Measurements from ENCODE around the gene TMEM130.

Gene TMEM130

GRCh38 chr7:98902523-98902922, 32.7 kb upstream of the TMEM130 start:
- Histone ChIP-seq H3K4me2 (ENCODE audit: low read depth, low read length) (no peak overlapping the region), H3K36me3 (replicated peaks; ENCODE audit: insufficient read depth, low read length) (peaks cover 30% of the 10 kb centered on the region), H3K9ac (ENCODE audit: low read length) (no peak overlapping the region), H3K4me1 (ENCODE audit: low read length) (no peaks in the 10 kb centered on the region), H3K27ac (ENCODE audit: low read length) (no peak overlapping the region), H3K79me2 (ENCODE audit: low read length) (0 out of 2 replicates have a peak, but pooled peaks cover 8% of the 10 kb centered on the region), H3F3A (ENCODE audit: insufficient read depth, low read length) (no peaks in the 10 kb centered on the region), H3K9me3 (replicated peaks; ENCODE audit: insufficient read depth, low read length) (no peaks in the 10 kb centered on the region), H3K9me2 (replicated peaks; ENCODE audit: insufficient read depth, low read length) (no peaks in the 10 kb centered on the region), H2AFZ (ENCODE audit: low read length) (no peak overlapping the region), H3K27me3 (replicated peaks; ENCODE audit: insufficient read depth, low read length) (no peaks in the 10 kb centered on the region), H3K4me3 (ENCODE audit: low read length) (no peak overlapping the region), H4K20me1 (ENCODE audit: insufficient read depth, low read length) (no peaks in the 10 kb centered on the region)
- DNase-seq = no peak
- TF ChIP-seq EZH2phosphoT487 (IDR thresholded peaks at IDR 0.05; ENCODE audit: low read length) (no peak), EZH2 (optimal IDR thresholded peaks at IDR 0.05; ENCODE audit: low read depth, low read length) (no peak), CTCF (IDR thresholded peaks at IDR 0.05; ENCODE audit: low read length) (no peak)

GRCh38 chr7:98900815-98901214, 31.0 kb upstream of the TMEM130 start:
- no peak overlapping the region for H3K9ac ChIP-seq (ENCODE audit: low read length)

GRCh38 chr7:98899816-98900215, 30.0 kb upstream of the TMEM130 start:
- H4K20me1 ChIP-seq (ENCODE audit: insufficient read depth, low read length) = no peaks in the 10 kb centered on the region
- H3K4me3 ChIP-seq (ENCODE audit: low read length) = no peak overlapping the region
- no peaks in the 10 kb centered on the region for H3K9me3 ChIP-seq (replicated peaks; ENCODE audit: insufficient read depth, low read length)
- H3K36me3 ChIP-seq (replicated peaks; ENCODE audit: insufficient read depth, low read length) = peaks cover 29% of the 10 kb centered on the region
- H3K9me2 ChIP-seq (replicated peaks; ENCODE audit: insufficient read depth, low read length) = no peaks in the 10 kb centered on the region
- no peak overlapping the region for H3K27ac ChIP-seq (ENCODE audit: low read length)
- 0 out of 2 replicates have a peak, but pooled peaks cover 13% of the 10 kb centered on the region for H3K79me2 ChIP-seq (ENCODE audit: low read length)
- H3F3A ChIP-seq (ENCODE audit: insufficient read depth, low read length) = no peaks in the 10 kb centered on the region
- no peak overlapping the region for H3K9ac ChIP-seq (ENCODE audit: low read length)
- TF ChIP-seq CTCF (IDR thresholded peaks at IDR 0.05; ENCODE audit: low read length) (no peak), EZH2phosphoT487 (IDR thresholded peaks at IDR 0.05; ENCODE audit: low read length) (no peak), EZH2 (optimal IDR thresholded peaks at IDR 0.05; ENCODE audit: low read depth, low read length) (no peak)
- no peaks in the 10 kb centered on the region for H3K27me3 ChIP-seq (replicated peaks; ENCODE audit: insufficient read depth, low read length)
- H2AFZ ChIP-seq (ENCODE audit: low read length) = no peak overlapping the region
- no peak for DNase-seq
- H3K4me2 ChIP-seq (ENCODE audit: low read depth, low read length) = no peak overlapping the region
- H3K4me1 ChIP-seq (ENCODE audit: low read length) = no peaks in the 10 kb centered on the region

More at GRCh38 chr7:98900815-98901214, 31.0 kb upstream of the TMEM130 start:
- Histone ChIP-seq H2AFZ (ENCODE audit: low read length) (no peak overlapping the region), H3F3A (ENCODE audit: insufficient read depth, low read length) (no peaks in the 10 kb centered on the region), H4K20me1 (ENCODE audit: insufficient read depth, low read length) (no peaks in the 10 kb centered on the region), H3K27me3 (replicated peaks; ENCODE audit: insufficient read depth, low read length) (no peaks in the 10 kb centered on the region), H3K9me3 (replicated peaks; ENCODE audit: insufficient read depth, low read length) (no peaks in the 10 kb centered on the region), H3K27ac (ENCODE audit: low read length) (no peak overlapping the region), H3K4me2 (ENCODE audit: low read depth, low read length) (no peak overlapping the region), H3K36me3 (replicated peaks; ENCODE audit: insufficient read depth, low read length) (peaks cover 32% of the 10 kb centered on the region), H3K9me2 (replicated peaks; ENCODE audit: insufficient read depth, low read length) (no peaks in the 10 kb centered on the region), H3K4me3 (ENCODE audit: low read length) (no peak overlapping the region), H3K4me1 (ENCODE audit: low read length) (no peaks in the 10 kb centered on the region), H3K79me2 (ENCODE audit: low read length) (0 out of 2 replicates have a peak, but pooled peaks cover 12% of the 10 kb centered on the region)
- TF ChIP-seq CTCF (IDR thresholded peaks at IDR 0.05; ENCODE audit: low read length) (no peak), EZH2phosphoT487 (IDR thresholded peaks at IDR 0.05; ENCODE audit: low read length) (no peak), EZH2 (optimal IDR thresholded peaks at IDR 0.05; ENCODE audit: low read depth, low read length) (no peak)
- no peak for DNase-seq

Measured in MM.1S (cell line).